Caco-2 (cell line): ENCODE measurements around the gene SREBF1. TPM values are rescaled to one million over a fixed set of nuclear protein-coding genes. Genes with fewer than 3 reads are reported as not detected.

ENCODE experiments used
- BruUV-seq: library from RNA; stranded (reverse); fragments of 400-500 nt; replicated peaks from 2 replicates; lab custom pipeline; 2021; lab: Mats Ljungman, UMichigan
- CTCF ChIA-PET: fragments of 300-600 bp; sonication (Branson Sonifier 250); formaldehyde crosslinking; loops from one replicate; lab custom pipeline; 2022; ENCODE audit warnings: antibody characterized with exemption; lab: Charles Lee
- POLR2A ChIA-PET: fragments of 300-600 bp; sonication (Branson Sonifier 250); formaldehyde crosslinking; loops from one replicate; lab custom pipeline; 2022; ENCODE audit warnings: antibody characterized with exemption; lab: Charles Lee
- DNase-seq, 2 experiments: peaks; one replicate each; pipeline versions ENCODE4 v3.0.0 to v3.0.0-alpha.2; 2020 to 2022
- H3K27me3 ChIP-seq: replicated peaks from 2 replicates; pipeline ENCODE4 v1.6.0; 2011; ENCODE audit warnings: low read length; ENCODE audit not compliant: control insufficient read depth, insufficient read depth
- H3K36me3 ChIP-seq: 2 replicates; pipeline ENCODE4 v1.5.1; 2011; ENCODE audit warnings: low read length; ENCODE audit not compliant: control insufficient read depth, insufficient read depth
- H3K4me1 ChIP-seq: fragments of 250-450 bp; sonication (Bioruptor Pico); 2 replicates; pipeline ENCODE4 v1.5.1; 2020; ENCODE audit warnings: mild to moderate bottlenecking
- H3K4me3 ChIP-seq: 2 replicates; pipeline ENCODE4 v1.5.1; 2011; ENCODE audit warnings: low read depth, mild to moderate bottlenecking, control low read depth, low read length
- H3K9me3 ChIP-seq: fragments of 250-450 bp; sonication (Bioruptor Pico); 2 replicates; pipeline ENCODE4 v1.5.1; 2020; ENCODE audit warnings: mild to moderate bottlenecking, moderate library complexity
- H3K27ac Mint-ChIP-seq: one replicate; pipeline ENCODE4 v1.8.0; 2022; ENCODE audit warnings: mixed read lengths; ENCODE audit not compliant: unreplicated experiment
- H3K27me3 Mint-ChIP-seq: one replicate; pipeline ENCODE4 v1.8.0; 2022; ENCODE audit warnings: mixed read lengths; ENCODE audit not compliant: insufficient read depth, unreplicated experiment
- H3K36me3 Mint-ChIP-seq: one replicate; pipeline ENCODE4 v1.8.0; 2022; ENCODE audit warnings: mild to moderate bottlenecking, mixed read lengths; ENCODE audit not compliant: insufficient read depth, unreplicated experiment
- H3K4me1 Mint-ChIP-seq: one replicate; pipeline ENCODE4 v1.8.0; 2022; ENCODE audit warnings: low read depth, mixed read lengths; ENCODE audit not compliant: unreplicated experiment
- H3K4me3 Mint-ChIP-seq: one replicate; pipeline ENCODE4 v1.8.0; 2022; ENCODE audit warnings: mild to moderate bottlenecking, moderate library complexity, mixed read lengths; ENCODE audit not compliant: unreplicated experiment
- H3K9me3 Mint-ChIP-seq: one replicate; pipeline ENCODE4 v1.8.0; 2022; ENCODE audit warnings: mixed read lengths; ENCODE audit not compliant: unreplicated experiment
- CTCF ChIP-seq, 2 experiments: fragments of 200-600 bp in 1 of 2; IDR thresholded peaks; 1 replicate in 1 of 2; 2 replicates in 1 of 2; pipeline versions ENCODE4 v1.5.1 to v1.8.0; 2011 to 2022; ENCODE audit warnings: antibody characterized with exemption in 1 of 2, control low read depth in 1 of 2, inconsistent platforms in 1 of 2, low read depth in 1 of 2, low read length in 1 of 2, mild to moderate bottlenecking in 1 of 2, moderate library complexity in 1 of 2; ENCODE audit not compliant: insufficient read depth in 1 of 2, severe bottlenecking in 1 of 2, unreplicated experiment in 1 of 2
- intact Hi-C: fragments of 100-400 bp; cut with micrococcal nuclease; formaldehyde crosslinking; loops from one replicate; pipeline ENCODE4 v1.10.0; 2022; ENCODE audit not compliant: unreplicated experiment
- total RNA-seq: library from RNA; stranded (reverse); gene quantifications from 2 replicates; pipeline ENCODE4 v1.2.3, GENCODE V29; 2022

The SREBF1 gene
- total RNA-seq, 1 experiment from 2014 or later, result 118 TPM

DNA sequence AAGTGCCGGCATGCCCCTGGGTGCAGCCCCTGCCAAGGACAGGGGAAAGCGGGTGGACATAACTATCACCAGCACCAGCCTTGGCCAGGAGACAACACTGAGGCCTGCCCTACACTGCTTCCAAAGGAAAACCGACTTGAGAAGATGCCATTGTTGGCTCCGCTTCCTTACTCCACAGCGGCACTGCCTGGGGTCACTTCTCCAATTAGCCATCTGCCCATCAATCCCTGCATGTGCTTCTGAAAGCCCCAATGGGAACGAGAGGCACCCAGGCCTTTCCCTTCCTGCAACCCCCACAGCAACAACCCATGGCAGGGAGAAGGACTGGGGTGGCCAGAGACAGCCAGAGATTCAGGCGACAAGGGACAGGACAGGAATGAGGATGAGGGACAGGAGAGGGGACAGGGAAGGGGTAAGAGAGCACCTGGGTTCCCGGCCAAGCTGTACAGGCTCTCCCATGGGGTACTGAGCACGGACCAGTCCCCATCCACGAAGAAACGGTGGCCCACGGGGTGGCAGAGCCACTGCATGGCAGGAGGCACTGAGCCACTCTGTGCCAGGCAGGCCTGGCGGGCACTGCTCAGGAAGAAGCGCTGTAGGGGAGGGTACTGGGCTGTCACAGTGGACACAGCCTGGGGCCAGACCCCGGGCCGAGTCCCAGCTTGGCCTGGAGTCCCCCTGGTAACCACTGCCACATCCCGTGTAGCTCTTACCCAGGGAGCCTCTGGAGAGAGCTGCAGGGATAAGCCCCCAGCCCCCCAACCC is 21.2 kb downstream of the SREBF1 start:
- CTCF ChIA-PET, result no interaction called here
- Histone ChIP-seq H3K4me1 (peaks cover 25% of the 10 kb centered on the region), H3K36me3 (peaks cover 23% of the 10 kb centered on the region), H3K4me3 (no peak overlapping the region), H3K9me3 (no peaks in the 10 kb centered on the region), H3K27me3 (no peaks in the 10 kb centered on the region)
- intact Hi-C loops, result loop anchor here (10.0 kb wide), 1 partner anchor 219 kb away; the partner anchor contains the start of genes ATPAF2 and GID4
- peak overlapping the region; percentile 39 for H3K27ac Mint-ChIP-seq
- no peak for DNase-seq
- TF ChIP-seq CTCF (IDR thresholded peaks at IDR 0.05; ENCODE audit: insufficient read depth in 1 of 2, low read depth in 1 of 2, low read length in 1 of 2, severe bottlenecking in 1 of 2, unreplicated experiment in 1 of 2), result no peak
- peaks cover 21% of the 10 kb centered on the region for H3K4me1 Mint-ChIP-seq
- H3K4me3 Mint-ChIP-seq, result peak overlapping the region; percentile 28
- peaks cover 100% of the 10 kb centered on the region for H3K36me3 Mint-ChIP-seq
- BruUV-seq, result no TSS peak
- H3K27me3 Mint-ChIP-seq, result no peaks in the 10 kb centered on the region
- H3K9me3 Mint-ChIP-seq, result no peaks in the 10 kb centered on the region
- POLR2A ChIA-PET, result no interaction called here

DNA sequence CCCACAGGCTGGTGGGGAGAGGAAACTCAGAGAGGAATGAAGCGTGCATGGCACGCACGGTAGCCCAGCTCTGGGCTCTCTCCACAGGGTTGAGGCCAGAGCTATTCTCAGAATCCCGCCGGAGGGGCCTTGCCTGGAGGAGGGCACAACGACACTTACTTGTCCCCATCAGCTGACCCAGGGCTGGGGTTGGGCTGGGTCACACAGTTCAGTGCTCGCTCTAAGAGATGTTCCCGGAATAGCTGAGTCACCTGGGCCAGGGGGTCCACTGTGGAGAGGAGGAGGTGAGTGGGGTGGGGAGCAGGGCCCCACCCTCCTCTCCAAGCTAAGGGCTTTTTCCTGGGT is 21.8 kb downstream of the SREBF1 start:
- no peaks in the 10 kb centered on the region for H3K9me3 ChIP-seq
- ChIA-PET CTCF (no interaction called here), POLR2A (no interaction called here)
- H3K4me1 ChIP-seq, result peaks cover 25% of the 10 kb centered on the region
- peaks cover 100% of the 10 kb centered on the region for H3K36me3 Mint-ChIP-seq
- peaks cover 25% of the 10 kb centered on the region for H3K36me3 ChIP-seq
- no peak overlapping the region for H3K4me3 ChIP-seq
- no peaks in the 10 kb centered on the region for H3K27me3 ChIP-seq
- no peak for TF ChIP-seq CTCF (IDR thresholded peaks at IDR 0.05; ENCODE audit: insufficient read depth in 1 of 2, low read depth in 1 of 2, low read length in 1 of 2, severe bottlenecking in 1 of 2, unreplicated experiment in 1 of 2)
- H3K4me1 Mint-ChIP-seq, result peaks cover 18% of the 10 kb centered on the region
- intact Hi-C loops, result loop anchor here (10.0 kb wide), 1 partner anchor 220 kb away; the partner anchor contains the start of genes ATPAF2 and GID4
- BruUV-seq, result no TSS peak
- DNase-seq, result no peak
- H3K27me3 Mint-ChIP-seq, result no peaks in the 10 kb centered on the region
- no peaks in the 10 kb centered on the region for H3K9me3 Mint-ChIP-seq
- H3K27ac Mint-ChIP-seq, result peak overlapping the region; percentile 39
- H3K4me3 Mint-ChIP-seq, result no peak overlapping the region

DNA sequence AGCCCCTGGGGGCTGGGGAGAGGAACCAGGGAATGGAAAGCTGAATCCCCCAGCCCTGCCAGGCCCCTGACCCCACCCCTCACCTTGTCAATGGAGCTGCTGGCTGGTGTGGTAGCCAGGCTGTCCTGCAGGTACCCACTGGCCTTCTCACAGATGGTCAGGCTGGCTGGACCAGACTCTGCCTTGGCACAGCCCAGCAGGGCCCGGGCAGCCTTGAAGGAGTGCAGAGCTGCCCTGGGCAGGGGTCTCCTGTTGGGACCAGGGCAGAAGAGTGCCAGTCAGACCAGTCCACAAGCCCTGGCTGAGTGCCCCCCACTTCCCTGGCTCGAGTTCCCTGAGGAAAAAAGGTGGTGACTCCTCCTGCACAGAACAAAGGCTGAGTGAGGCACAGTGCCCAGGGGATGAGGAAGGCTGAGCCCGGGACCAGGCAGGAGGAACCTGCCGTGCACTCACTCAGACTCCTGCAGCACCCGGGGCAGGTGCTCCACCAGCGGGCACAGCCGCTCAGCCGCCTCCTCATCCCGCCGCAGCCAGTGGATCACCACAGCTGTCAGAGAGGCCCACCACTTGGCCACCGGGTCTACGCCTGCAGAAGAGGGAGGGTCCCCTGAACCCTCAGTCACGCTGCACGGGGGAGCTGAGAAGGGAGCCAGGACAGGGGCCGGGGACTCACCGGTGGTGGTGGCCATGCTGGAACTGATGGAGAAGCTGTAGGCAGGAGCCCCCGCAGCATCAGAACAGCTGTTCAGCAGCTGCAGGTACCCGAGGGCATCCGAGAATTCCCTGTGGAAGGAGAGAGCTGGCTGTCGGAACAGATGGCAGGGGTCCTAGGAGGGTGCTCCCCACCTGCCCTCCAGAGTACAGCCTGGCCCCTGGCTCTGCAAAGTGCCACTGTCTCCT is 22.4 kb downstream of the SREBF1 start:
- H3K4me1 ChIP-seq, result peaks cover 22% of the 10 kb centered on the region
- CTCF ChIA-PET, result interaction anchor here (0.7 to 0.9 kb wide), 2 partner anchors 39 to 105 kb away, joined by 3 to 6 read pairs; no protein-coding TSS in a partner anchor
- no peak overlapping the region for H3K4me3 ChIP-seq
- peaks cover 25% of the 10 kb centered on the region for H3K36me3 ChIP-seq
- intact Hi-C loops, result loop anchor here (10.0 kb wide), 1 partner anchor 220 kb away; the partner anchor contains the start of genes ATPAF2 and GID4
- Mint-ChIP-seq H3K27me3 (no peaks in the 10 kb centered on the region), H3K4me3 (no peak overlapping the region), H3K9me3 (no peaks in the 10 kb centered on the region), H3K27ac (peak overlapping the region; percentile 39), H3K4me1 (peaks cover 12% of the 10 kb centered on the region), H3K36me3 (peaks cover 100% of the 10 kb centered on the region)
- POLR2A ChIA-PET, result no interaction called here
- BruUV-seq, result no TSS peak
- no peak for DNase-seq
- no peak for TF ChIP-seq CTCF (IDR thresholded peaks at IDR 0.05; ENCODE audit: insufficient read depth in 1 of 2, low read depth in 1 of 2, low read length in 1 of 2, severe bottlenecking in 1 of 2, unreplicated experiment in 1 of 2)
- H3K27me3 ChIP-seq, result no peaks in the 10 kb centered on the region
- no peaks in the 10 kb centered on the region for H3K9me3 ChIP-seq
